Body of pancreas (tissue), 4 donors: ENCODE measurements around the gene C2orf80.

Source experiments
- POLR2A ChIP-seq, 3 donors: fragments of 450-650 bp; IDR thresholded peaks; one replicate each; pipeline ENCODE4 v1.6.1; 2016; ENCODE audit warnings: antibody characterized with exemption in 3 of 3, mild to moderate bottlenecking in 2 of 3
- TF ChIP-seq, protein P1 (sequence below), 7 experiments: fragments of 450-650 bp in 4 of 7; fragments of 200-600 bp in 3 of 7; sonication (generic) in 3 of 7; IDR thresholded peaks; one replicate each; pipeline ENCODE4 v1.5.1; 2016 to 2019; ENCODE audit warnings: antibody characterized with exemption in 7 of 7

DNA sequence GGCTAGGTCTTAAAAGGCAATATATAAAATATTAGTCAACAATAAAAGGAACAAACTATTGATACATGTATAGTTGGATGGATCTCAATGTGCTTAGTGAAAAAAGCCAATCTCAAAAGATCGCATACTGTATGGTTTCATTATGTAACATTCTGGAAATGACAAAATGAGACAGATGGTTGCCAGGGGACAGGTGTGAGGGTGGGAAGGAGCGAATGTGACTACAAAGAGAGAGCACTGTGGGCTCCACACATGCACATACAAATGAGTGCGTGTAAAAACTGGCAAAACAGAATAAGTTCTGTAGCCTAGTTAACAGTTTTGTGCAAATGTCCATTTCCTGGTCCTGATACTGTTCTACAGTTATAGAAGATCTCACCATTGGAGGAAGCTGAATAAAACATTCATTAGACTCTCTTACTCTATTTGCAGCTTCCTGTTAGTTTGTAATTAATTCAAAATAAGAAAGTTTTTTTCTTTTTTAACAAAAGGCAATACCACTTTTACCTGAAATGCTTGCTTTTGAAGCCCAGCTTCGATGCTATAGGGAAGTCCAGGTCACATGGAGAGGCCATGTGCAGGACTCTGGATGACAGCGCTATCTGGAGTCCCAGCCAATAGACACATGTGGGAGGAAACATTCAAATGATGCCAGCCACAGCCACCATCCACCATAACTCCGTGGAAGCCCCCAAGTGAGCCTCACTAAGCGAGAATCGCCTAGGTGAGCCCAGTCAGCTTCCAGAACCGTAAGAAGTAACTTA, 21.0 kb upstream of the C2orf80 start:
- TF ChIP-seq, protein P1, sequence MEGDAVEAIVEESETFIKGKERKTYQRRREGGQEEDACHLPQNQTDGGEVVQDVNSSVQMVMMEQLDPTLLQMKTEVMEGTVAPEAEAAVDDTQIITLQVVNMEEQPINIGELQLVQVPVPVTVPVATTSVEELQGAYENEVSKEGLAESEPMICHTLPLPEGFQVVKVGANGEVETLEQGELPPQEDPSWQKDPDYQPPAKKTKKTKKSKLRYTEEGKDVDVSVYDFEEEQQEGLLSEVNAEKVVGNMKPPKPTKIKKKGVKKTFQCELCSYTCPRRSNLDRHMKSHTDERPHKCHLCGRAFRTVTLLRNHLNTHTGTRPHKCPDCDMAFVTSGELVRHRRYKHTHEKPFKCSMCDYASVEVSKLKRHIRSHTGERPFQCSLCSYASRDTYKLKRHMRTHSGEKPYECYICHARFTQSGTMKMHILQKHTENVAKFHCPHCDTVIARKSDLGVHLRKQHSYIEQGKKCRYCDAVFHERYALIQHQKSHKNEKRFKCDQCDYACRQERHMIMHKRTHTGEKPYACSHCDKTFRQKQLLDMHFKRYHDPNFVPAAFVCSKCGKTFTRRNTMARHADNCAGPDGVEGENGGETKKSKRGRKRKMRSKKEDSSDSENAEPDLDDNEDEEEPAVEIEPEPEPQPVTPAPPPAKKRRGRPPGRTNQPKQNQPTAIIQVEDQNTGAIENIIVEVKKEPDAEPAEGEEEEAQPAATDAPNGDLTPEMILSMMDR (IDR thresholded peaks at IDR 0.05) = no peak
- TF ChIP-seq POLR2A (IDR thresholded peaks at IDR 0.05) = no peak
